Measurements from ENCODE around the gene LSR.

LSR gene

DNA sequence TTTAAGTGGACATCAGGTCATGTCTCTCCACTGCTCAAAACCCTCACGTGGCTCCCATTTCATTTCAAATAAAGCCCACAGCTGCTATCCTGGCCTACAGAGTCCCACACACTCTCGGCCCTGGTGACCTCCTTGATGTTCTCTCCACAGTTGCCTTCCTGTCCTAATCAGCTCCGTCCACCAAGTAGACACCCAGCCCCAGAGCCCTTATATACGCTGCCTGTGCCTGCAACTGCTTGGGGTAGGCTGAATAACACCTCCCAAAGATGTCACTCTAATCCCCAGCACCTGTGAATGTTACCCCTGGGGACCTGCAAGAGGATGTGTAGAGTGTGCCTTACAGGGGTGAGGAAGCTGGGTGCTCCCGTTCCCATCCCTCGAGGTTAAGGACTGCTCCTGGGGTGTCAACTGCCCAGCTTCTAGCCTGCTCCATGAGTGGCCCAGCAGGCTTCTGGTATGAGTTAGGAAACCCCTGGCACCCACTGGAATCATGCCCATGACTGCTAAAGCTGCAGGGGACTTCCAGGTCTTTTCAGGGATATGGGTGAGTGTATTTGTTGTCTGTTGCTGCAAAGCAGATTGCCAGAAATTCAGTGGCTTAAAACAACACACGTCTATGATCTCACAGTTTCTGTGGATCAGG is 26.3 kb upstream of the LSR start:
- H3K27me3 ChIP-seq (ENCODE audit: insufficient read depth, insufficient read length) = no peaks in the 10 kb centered on the region
- H3K4me3 ChIP-seq (ENCODE audit: insufficient read length, low read depth) = no peak overlapping the region
- TF ChIP-seq SUZ12 (IDR thresholded peaks at IDR 0.05; ENCODE audit: extremely low read depth, insufficient read depth, insufficient read length) (no peak), YY1 (IDR thresholded peaks at IDR 0.05; ENCODE audit: insufficient read depth, insufficient read length) (no peak), ZNF274 (IDR thresholded peaks at IDR 0.05; ENCODE audit: low read depth, low read length) (no peak)
- no peaks in the 10 kb centered on the region for H3K36me3 ChIP-seq (ENCODE audit: insufficient read depth, insufficient read length, low read length)
- DNase-seq (ENCODE audit: low read depth, low spot score) = no peak
- H3K4me1 ChIP-seq (ENCODE audit: insufficient read depth, insufficient read length) = no peaks in the 10 kb centered on the region
- H3K9me3 ChIP-seq (ENCODE audit: insufficient read depth, low read length) = peaks cover 29% of the 10 kb centered on the region; the same call in 1 of the 2 replicates
- no peak overlapping the region for H3K9ac ChIP-seq (ENCODE audit: insufficient read length, low read depth)

DNA sequence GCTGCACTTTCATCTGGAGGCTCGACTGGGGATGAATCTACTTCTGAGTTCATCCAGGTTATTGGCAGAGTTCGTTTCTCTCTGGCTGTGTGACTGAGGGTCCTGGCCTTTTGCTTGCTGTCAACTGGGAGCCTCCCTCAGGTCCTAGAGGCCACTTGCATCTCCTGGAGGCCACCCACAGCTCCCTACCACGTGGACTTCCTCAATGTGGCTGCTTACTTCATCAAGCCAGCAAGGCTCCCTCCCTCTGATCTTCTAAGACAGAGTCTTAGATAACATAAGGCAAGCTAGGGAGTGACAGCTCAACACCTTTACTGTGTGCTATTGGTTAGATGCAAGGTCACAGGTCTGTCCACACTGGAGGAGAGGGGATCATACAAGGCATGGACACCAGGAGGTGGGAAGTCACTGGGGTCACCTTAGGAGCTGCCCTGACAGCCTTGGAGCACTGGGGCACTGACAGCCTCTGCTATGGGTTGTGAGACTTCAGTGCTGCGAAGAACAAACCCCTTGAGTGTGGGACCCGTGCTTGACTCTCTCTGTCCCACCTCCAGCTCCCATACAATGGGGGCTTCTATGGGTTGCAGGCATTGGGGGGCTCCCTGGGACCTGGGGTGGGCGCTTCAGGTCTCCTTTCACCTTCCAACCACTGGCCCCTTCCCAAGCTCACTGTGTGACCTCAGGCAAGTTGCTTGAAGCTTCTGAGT is 25.6 kb upstream of the LSR start:
- no peaks in the 10 kb centered on the region for H3K36me3 ChIP-seq (ENCODE audit: insufficient read depth, insufficient read length, low read length)
- no peaks in the 10 kb centered on the region for H3K4me1 ChIP-seq (ENCODE audit: insufficient read depth, insufficient read length)
- H3K9ac ChIP-seq (ENCODE audit: insufficient read length, low read depth) = no peak overlapping the region
- H3K4me3 ChIP-seq (ENCODE audit: insufficient read length, low read depth) = no peak overlapping the region
- DNase-seq (ENCODE audit: low read depth, low spot score) = no peak
- H3K9me3 ChIP-seq (ENCODE audit: insufficient read depth, low read length) = peaks cover 29% of the 10 kb centered on the region; the same call in 1 of the 2 replicates
- no peaks in the 10 kb centered on the region for H3K27me3 ChIP-seq (ENCODE audit: insufficient read depth, insufficient read length)
- no peak for TF ChIP-seq ZNF274 (IDR thresholded peaks at IDR 0.05; ENCODE audit: low read depth, low read length)

DNA sequence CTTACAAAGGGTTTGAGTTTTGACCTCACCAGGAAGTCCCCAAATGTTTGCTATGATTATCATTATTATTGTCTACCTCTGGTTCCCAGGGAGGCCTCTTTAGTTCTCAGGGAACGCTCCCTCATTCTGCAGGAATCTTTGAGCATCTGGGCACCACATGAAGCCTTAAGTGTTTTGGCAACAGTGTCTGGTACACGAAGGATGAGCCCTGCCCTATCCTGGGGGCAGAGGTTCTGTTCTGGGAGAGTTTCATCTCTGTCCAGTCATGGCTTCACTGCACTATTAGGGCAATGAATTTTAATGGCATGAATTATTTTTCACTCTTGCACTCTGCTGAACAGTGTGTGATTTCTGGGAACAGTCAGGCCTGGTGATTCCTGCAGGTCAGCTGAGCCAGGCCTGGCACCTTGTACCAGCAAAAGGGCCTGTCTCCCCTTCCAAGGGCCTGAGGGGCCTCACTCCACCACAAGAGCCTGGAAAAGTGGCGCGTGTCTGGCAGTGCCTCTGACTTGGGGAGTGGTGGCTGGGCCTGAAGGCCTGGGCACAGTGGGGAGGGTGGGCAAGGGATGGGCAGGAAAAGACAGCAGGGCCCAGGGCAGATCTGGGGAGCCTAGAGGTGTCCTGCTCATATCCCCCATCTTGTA is 24.8 kb upstream of the LSR start:
- Histone ChIP-seq H3K9ac (ENCODE audit: insufficient read length, low read depth) (no peak overlapping the region), H3K4me1 (ENCODE audit: insufficient read depth, insufficient read length) (no peaks in the 10 kb centered on the region), H3K27me3 (ENCODE audit: insufficient read depth, insufficient read length) (no peaks in the 10 kb centered on the region), H3K36me3 (ENCODE audit: insufficient read depth, insufficient read length, low read length) (no peaks in the 10 kb centered on the region), H3K9me3 (ENCODE audit: insufficient read depth, low read length) (peaks cover 28% of the 10 kb centered on the region; the same call in 1 of the 2 replicates), H3K4me3 (ENCODE audit: insufficient read length, low read depth) (no peak overlapping the region)
- DNase-seq (ENCODE audit: low read depth, low spot score) = no peak
- TF ChIP-seq YY1 (IDR thresholded peaks at IDR 0.05; ENCODE audit: insufficient read depth, insufficient read length) (no peak), ZNF274 (IDR thresholded peaks at IDR 0.05; ENCODE audit: low read depth, low read length) (no peak), SUZ12 (IDR thresholded peaks at IDR 0.05; ENCODE audit: extremely low read depth, insufficient read depth, insufficient read length) (no peak)

DNA sequence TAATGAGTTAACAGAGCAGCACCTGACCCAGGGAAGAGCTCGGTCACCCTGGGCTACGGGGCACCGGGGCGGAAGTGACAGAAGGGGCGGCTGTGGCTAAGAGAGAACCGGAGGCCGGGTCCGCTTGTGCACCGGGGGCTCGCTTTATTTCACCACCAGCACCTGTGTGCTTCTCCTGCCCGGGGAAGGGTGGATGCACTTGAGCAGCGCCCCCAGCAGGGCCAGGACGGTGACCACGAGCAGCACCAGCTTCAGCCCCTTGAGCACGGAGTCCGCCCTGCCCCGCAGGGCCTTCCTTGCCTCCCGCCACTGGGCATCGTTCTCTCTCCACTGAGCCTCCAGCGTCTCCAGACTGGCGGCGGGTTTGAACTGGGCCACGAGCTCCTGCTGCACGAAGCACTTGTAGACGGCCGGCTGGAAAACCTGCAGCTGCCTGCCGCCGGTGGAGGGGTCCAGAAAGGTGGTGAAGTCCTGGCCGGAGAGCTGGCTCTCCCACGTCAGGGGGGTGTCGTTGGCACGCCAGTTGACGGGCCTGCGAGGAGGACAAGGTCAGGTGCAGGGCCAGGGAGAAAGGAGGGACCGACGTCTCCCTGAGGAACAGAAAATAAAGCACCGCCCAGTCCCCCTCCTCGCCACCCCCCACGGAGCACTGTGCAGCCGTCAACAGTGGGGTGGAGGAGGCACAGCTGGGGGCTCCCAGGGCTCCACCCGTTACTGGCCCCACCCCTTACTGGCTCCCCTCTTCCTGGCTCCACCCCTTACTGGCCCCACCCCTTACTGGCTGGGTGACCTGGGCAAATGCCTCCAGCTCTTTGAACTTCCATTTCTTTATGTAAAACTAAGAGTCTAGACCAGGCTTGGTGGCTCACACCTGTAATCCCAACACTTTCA is 23.9 kb upstream of the LSR start:
- Histone ChIP-seq H3K4me1 (ENCODE audit: insufficient read depth, insufficient read length) (no peaks in the 10 kb centered on the region), H3K9me3 (ENCODE audit: insufficient read depth, low read length) (peaks cover 20% of the 10 kb centered on the region; the same call in 1 of the 2 replicates), H3K36me3 (ENCODE audit: insufficient read depth, insufficient read length, low read length) (no peaks in the 10 kb centered on the region), H3K9ac (ENCODE audit: insufficient read length, low read depth) (no peak overlapping the region), H3K4me3 (ENCODE audit: insufficient read length, low read depth) (no peak overlapping the region), H3K27me3 (ENCODE audit: insufficient read depth, insufficient read length) (no peaks in the 10 kb centered on the region)
- TF ChIP-seq YY1 (IDR thresholded peaks at IDR 0.05; ENCODE audit: insufficient read depth, insufficient read length) = no peak
- no peak for TF ChIP-seq ZNF274 (IDR thresholded peaks at IDR 0.05; ENCODE audit: low read depth, low read length)
- no peak for TF ChIP-seq SUZ12 (IDR thresholded peaks at IDR 0.05; ENCODE audit: extremely low read depth, insufficient read depth, insufficient read length)
- no peak for DNase-seq (ENCODE audit: low read depth, low spot score)

DNA sequence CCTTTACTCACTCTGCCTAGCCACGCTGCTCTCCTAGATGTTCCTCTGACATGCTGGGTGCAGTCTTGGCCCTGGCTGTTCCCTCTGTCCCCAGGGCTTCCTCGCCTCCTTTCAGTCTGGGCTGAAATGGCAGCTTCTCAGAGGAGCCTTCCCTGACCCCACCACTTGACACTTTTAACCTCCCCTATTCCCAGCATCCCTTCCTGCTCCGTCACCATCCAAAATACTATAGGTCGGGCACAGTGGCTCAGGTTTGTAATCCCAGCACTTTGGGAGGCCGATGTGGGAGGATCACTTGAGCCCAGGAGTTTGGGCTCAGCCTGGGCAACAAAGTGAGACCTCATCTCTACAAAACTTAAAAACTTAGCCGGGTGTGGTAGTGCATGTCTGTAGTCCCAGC is 22.9 kb upstream of the LSR start:
- no peaks in the 10 kb centered on the region for H3K4me1 ChIP-seq (ENCODE audit: insufficient read depth, insufficient read length)
- H3K4me3 ChIP-seq (ENCODE audit: insufficient read length, low read depth) = no peak overlapping the region
- H3K9ac ChIP-seq (ENCODE audit: insufficient read length, low read depth) = no peak overlapping the region
- peaks cover 13% of the 10 kb centered on the region; the same call in 1 of the 2 replicates for H3K9me3 ChIP-seq (ENCODE audit: insufficient read depth, low read length)
- H3K36me3 ChIP-seq (ENCODE audit: insufficient read depth, insufficient read length, low read length) = no peaks in the 10 kb centered on the region
- no peak for DNase-seq (ENCODE audit: low read depth, low spot score)
- H3K27me3 ChIP-seq (ENCODE audit: insufficient read depth, insufficient read length) = no peaks in the 10 kb centered on the region
- no peak for TF ChIP-seq ZNF274 (IDR thresholded peaks at IDR 0.05; ENCODE audit: low read depth, low read length)
- no peak for TF ChIP-seq SUZ12 (IDR thresholded peaks at IDR 0.05; ENCODE audit: extremely low read depth, insufficient read depth, insufficient read length)
- TF ChIP-seq YY1 (IDR thresholded peaks at IDR 0.05; ENCODE audit: insufficient read depth, insufficient read length) = no peak

DNA sequence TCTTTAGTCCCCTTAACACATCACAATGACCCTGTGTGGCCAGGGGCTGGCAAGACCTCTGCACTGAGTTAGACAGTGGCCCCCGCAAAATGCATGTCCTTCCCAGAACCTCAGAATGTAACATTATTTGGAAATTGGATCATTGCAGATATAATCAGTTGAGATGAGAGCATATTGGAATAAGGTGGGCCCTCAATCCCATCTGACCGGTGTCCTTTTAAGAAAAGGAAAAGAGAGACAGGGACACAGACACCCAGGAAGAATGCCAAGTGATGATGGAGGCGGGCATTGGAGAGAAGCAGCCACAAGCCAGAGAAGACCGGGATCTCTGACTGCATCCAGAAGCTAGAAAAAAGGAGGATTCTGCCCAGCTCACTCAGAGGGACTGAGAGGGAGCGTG is 22.1 kb upstream of the LSR start:
- H3K4me1 ChIP-seq (ENCODE audit: insufficient read depth, insufficient read length) = no peaks in the 10 kb centered on the region
- no peak for TF ChIP-seq ZNF274 (IDR thresholded peaks at IDR 0.05; ENCODE audit: low read depth, low read length)
- no peak for TF ChIP-seq SUZ12 (IDR thresholded peaks at IDR 0.05; ENCODE audit: extremely low read depth, insufficient read depth, insufficient read length)
- TF ChIP-seq YY1 (IDR thresholded peaks at IDR 0.05; ENCODE audit: insufficient read depth, insufficient read length) = no peak
- no peaks in the 10 kb centered on the region for H3K36me3 ChIP-seq (ENCODE audit: insufficient read depth, insufficient read length, low read length)
- peaks cover 13% of the 10 kb centered on the region; the same call in 1 of the 2 replicates for H3K9me3 ChIP-seq (ENCODE audit: insufficient read depth, low read length)
- no peak overlapping the region for H3K9ac ChIP-seq (ENCODE audit: insufficient read length, low read depth)
- no peak for DNase-seq (ENCODE audit: low read depth, low spot score)
- no peaks in the 10 kb centered on the region for H3K27me3 ChIP-seq (ENCODE audit: insufficient read depth, insufficient read length)
- H3K4me3 ChIP-seq (ENCODE audit: insufficient read length, low read depth) = no peak overlapping the region

Measured in NT2/D1 (cell line).